ENCODE data around the gene TLCD2. TPM values are rescaled to one million over a fixed set of nuclear protein-coding genes. Genes with fewer than 3 reads are reported as not detected.

TLCD2 gene
- total RNA-seq, 4 donors from 2014 or later: 6.3 to 39.4 (median 16.9) TPM

GRCh38 chr17:1713878-1714426 is 3.8 kb upstream of the TLCD2 start:
- TF ChIP-seq CTCF (IDR thresholded peaks at IDR 0.05; ENCODE audit: low read depth): no peak

- TF ChIP-seq CTCF (IDR thresholded peaks at IDR 0.05; ENCODE audit: low read depth): no peak
Observed at GRCh38 chr17:1713160-1713877, 3.1 kb upstream of the TLCD2 start.

- no peak for TF ChIP-seq CTCF (IDR thresholded peaks at IDR 0.05; ENCODE audit: low read depth)
Observed at GRCh38 chr17:1712271-1712670, 2.1 kb upstream of the TLCD2 start.

- no peak for TF ChIP-seq CTCF (IDR thresholded peaks at IDR 0.05; ENCODE audit: low read depth)
Observed at GRCh38 chr17:1711804-1712203, 1.6 kb upstream of the TLCD2 start.

GRCh38 chr17:1710807-1711553 is 803 bp upstream of the TLCD2 start:
- no peak for TF ChIP-seq CTCF (IDR thresholded peaks at IDR 0.05; ENCODE audit: low read depth)

- no peak for TF ChIP-seq CTCF (IDR thresholded peaks at IDR 0.05; ENCODE audit: low read depth)
Observed at GRCh38 chr17:1709403-1709951, 700 bp downstream of the TLCD2 start.

GRCh38 chr17:1707107-1707506 is 3.1 kb downstream of the TLCD2 start:
- no peak for TF ChIP-seq CTCF (IDR thresholded peaks at IDR 0.05; ENCODE audit: low read depth)

Measured in subcutaneous adipose tissue (tissue), 4 donors.